MCF 10A (cell line): Measurements from ENCODE around the gene PWP2. TPM values are rescaled to one million over a fixed set of nuclear protein-coding genes. Genes with fewer than 3 reads are reported as not detected.
"Not testable (repeated sequence)": the region's sequence is repeated elsewhere in the genome, so short reads cannot be mapped to it uniquely, and the experiment has no call there.

Experiments
- Bru-seq: library from RNA; stranded (reverse); fragments of 400-500 nt; gene quantifications from one replicate; lab custom pipeline; 2021; lab: Mats Ljungman, UMichigan
- BruChase-seq, 2 experiments: library from RNA; stranded (reverse); fragments of 400-500 nt; gene quantifications; one replicate each; lab custom pipeline; 2021; lab: Mats Ljungman, UMichigan
- BruUV-seq: library from RNA; stranded (reverse); fragments of 400-500 nt; replicated peaks from 2 replicates; lab custom pipeline; 2021; lab: Mats Ljungman, UMichigan
- CTCF ChIA-PET: fragments of 300-600 bp; sonication (Branson Sonifier 250); formaldehyde crosslinking; extraction: SDS; loops from one replicate; lab custom pipeline; 2021; ENCODE audit warnings: antibody characterized with exemption, inconsistent platforms; lab: Yijun Ruan, JAX
- POLR2A ChIA-PET: fragments of 300-600, 350-650 bp; sonication (Branson Sonifier 250); formaldehyde crosslinking; extraction: SDS; loops from one replicate; lab custom pipeline; 2020; ENCODE audit warnings: antibody characterized with exemption, inconsistent platforms; lab: Yijun Ruan, JAX
- DNase-seq: peaks from one replicate; pipeline ENCODE4 v3.0.0-alpha.2; 2018; ENCODE audit not compliant: unreplicated experiment
- H3K27ac Mint-ChIP-seq: one replicate; pipeline ENCODE4 v1.8.0; 2022; ENCODE audit warnings: mild to moderate bottlenecking, low read depth, mixed read lengths; ENCODE audit not compliant: unreplicated experiment
- H3K27me3 Mint-ChIP-seq: one replicate; pipeline ENCODE4 v1.8.0; 2022; ENCODE audit warnings: mixed read lengths; ENCODE audit not compliant: insufficient read depth, unreplicated experiment
- H3K36me3 Mint-ChIP-seq: one replicate; pipeline ENCODE4 v1.8.0; 2022; ENCODE audit warnings: mild to moderate bottlenecking, moderate library complexity, mixed read lengths; ENCODE audit not compliant: insufficient read depth, unreplicated experiment
- H3K4me1 Mint-ChIP-seq: one replicate; pipeline ENCODE4 v1.8.0; 2022; ENCODE audit warnings: mixed read lengths; ENCODE audit not compliant: insufficient read depth, unreplicated experiment
- H3K4me3 Mint-ChIP-seq: one replicate; pipeline ENCODE4 v1.8.0; 2022; ENCODE audit warnings: mild to moderate bottlenecking, moderate library complexity, mixed read lengths; ENCODE audit not compliant: unreplicated experiment
- H3K9me3 Mint-ChIP-seq: one replicate; pipeline ENCODE4 v1.8.0; 2022; ENCODE audit warnings: mixed read lengths; ENCODE audit not compliant: unreplicated experiment
- intact Hi-C: fragments of 100-400 bp; cut with micrococcal nuclease; formaldehyde crosslinking; loops from 2 replicates; pipeline ENCODE4 v1.14.1; 2022
- long read RNA-seq: library from polyadenylated mRNA; stranded (forward); transcript quantifications from one replicate; pipeline ENCODE4 v2.0.0, GENCODE V29; 2022
- total RNA-seq: library from RNA; stranded (reverse); gene quantifications from 2 replicates; pipeline ENCODE4 v1.2.3, GENCODE V29; 2022
- TF ChIP-seq, protein P1 (sequence below): fragments of 200-600 bp; IDR thresholded peaks from one replicate; pipeline ENCODE4 v1.8.0; 2022; ENCODE audit warnings: antibody characterized with exemption, mild to moderate bottlenecking; ENCODE audit not compliant: unreplicated experiment

The PWP2 gene
- total RNA-seq (11.2 and 16.5 TPM in 2 replicates), Bru-seq, nascent RNA (percentile 32 among the genes with signal in this experiment), BruChase-seq, experiment 1, labeled RNA remaining after a 6-hour chase (percentile 40 among the genes with signal in this experiment), BruChase-seq, experiment 2, labeled RNA remaining after a 2-hour chase (percentile 39 among the genes with signal in this experiment)
- long read RNA-seq, transcript PWP2-201 (21 exons, 3,297 nt) = major isoform, 32 of 43 reads
- long read RNA-seq, partial matches to known transcripts = 5 of 43 reads
- long read RNA-seq, other reads (novel, unspliced or antisense) = 6 of 43 reads

DNA sequence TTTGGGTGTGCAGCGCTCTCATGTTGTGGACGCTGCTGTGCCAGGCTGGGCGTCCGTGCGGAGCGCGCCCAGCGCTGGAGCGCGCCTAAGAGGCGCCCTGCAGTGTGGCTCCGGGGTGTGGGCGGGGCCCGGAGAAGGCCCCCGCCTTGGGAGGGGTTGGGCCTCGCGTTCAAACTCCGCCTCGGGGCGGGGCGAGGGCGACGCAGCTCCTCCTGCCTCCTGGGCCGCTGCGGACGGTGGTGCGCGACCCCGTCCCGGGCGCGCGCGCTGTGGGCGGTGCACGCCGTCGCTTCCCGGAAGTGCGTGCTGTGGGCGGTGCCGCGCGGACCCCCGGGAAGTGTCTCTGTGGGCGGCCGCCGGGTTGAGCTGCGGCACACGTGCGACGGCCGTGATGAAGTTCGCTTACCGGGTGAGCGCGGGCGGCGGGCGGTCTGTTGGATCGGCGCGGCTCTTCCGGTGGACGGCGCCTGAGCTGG lies at the start of gene PWP2:
Gene PWP2, plus strand, starts transcription at position 374 of the 476 bp plus-strand sequence. Its CDS starts 18 bp downstream, at position 392.
- H3K9me3 Mint-ChIP-seq, BruUV-seq, H3K36me3 Mint-ChIP-seq, CTCF ChIA-PET, H3K4me1 Mint-ChIP-seq, POLR2A ChIA-PET, H3K27me3 Mint-ChIP-seq, intact Hi-C loops, H3K27ac Mint-ChIP-seq: not testable (repeated sequence)
- peak within 1 kb of the TSS; percentile 41 for H3K4me3 Mint-ChIP-seq
- DNase-seq = peak; percentile 22

DNA sequence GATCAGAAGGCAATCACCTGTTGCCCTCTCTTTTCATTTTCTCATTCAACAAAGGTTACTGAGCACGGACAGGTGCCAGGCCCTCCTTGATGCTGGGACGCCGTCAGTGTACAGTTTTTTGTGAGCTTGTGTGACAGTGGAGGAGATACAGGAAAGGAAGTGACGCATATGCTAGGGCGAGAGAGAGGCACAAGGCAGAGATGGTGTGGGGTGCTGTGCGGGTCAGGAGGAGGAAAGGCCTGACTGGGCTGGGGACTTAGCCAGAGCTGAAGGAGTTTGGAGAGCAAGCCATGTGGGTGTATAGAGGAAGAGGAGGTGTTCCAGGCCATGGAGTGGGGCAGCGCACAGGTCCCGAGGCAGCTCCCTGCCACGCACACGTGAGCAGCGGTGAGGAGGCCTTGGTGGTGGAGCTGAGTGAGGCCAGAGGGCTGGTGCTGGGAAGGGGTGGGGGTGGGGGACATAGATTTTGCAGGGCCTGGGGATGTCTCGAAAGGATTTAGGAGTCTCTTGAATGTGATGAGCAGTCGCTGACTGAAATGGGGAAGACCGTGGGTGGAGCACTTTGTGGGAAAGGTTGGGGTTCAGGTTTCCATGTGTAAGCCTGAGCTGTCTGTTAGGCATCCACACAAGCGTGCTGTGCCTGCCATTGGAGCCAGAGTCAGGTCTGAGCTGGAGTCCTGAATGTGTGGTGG lies 49.1 kb upstream of the PWP2 start:
- ChIA-PET POLR2A (no interaction called here), CTCF (no interaction called here)
- no peak for DNase-seq
- H3K36me3 Mint-ChIP-seq = peaks cover 36% of the 10 kb centered on the region
- intact Hi-C loops = no loop called here
- H3K4me3 Mint-ChIP-seq = no peak overlapping the region
- no peaks in the 10 kb centered on the region for H3K27me3 Mint-ChIP-seq
- H3K4me1 Mint-ChIP-seq = peaks cover 7% of the 10 kb centered on the region
- TF ChIP-seq, protein P1, sequence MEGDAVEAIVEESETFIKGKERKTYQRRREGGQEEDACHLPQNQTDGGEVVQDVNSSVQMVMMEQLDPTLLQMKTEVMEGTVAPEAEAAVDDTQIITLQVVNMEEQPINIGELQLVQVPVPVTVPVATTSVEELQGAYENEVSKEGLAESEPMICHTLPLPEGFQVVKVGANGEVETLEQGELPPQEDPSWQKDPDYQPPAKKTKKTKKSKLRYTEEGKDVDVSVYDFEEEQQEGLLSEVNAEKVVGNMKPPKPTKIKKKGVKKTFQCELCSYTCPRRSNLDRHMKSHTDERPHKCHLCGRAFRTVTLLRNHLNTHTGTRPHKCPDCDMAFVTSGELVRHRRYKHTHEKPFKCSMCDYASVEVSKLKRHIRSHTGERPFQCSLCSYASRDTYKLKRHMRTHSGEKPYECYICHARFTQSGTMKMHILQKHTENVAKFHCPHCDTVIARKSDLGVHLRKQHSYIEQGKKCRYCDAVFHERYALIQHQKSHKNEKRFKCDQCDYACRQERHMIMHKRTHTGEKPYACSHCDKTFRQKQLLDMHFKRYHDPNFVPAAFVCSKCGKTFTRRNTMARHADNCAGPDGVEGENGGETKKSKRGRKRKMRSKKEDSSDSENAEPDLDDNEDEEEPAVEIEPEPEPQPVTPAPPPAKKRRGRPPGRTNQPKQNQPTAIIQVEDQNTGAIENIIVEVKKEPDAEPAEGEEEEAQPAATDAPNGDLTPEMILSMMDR = no peak
- no peaks in the 10 kb centered on the region for H3K9me3 Mint-ChIP-seq
- no TSS peak for BruUV-seq
- no peak overlapping the region for H3K27ac Mint-ChIP-seq

DNA sequence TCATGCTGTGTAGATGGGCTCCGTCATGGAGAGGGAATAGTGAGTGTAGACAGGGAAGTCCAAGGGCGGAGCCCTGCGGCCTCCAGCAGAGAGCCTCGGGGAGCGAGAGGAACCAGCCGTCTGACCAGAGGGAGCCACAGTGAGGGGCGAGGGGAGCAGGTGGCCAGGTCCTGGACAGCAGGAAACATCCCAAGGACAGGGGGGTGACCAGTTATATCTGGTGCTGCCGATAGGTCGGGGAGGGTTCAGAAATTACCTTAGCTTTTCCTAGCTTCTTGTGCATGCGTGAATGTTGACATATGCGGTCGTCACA lies 48.6 kb upstream of the PWP2 start:
- Mint-ChIP-seq H3K27ac (no peak overlapping the region), H3K36me3 (peaks cover 36% of the 10 kb centered on the region), H3K4me1 (peaks cover 7% of the 10 kb centered on the region), H3K27me3 (no peaks in the 10 kb centered on the region), H3K9me3 (no peaks in the 10 kb centered on the region), H3K4me3 (no peak overlapping the region)
- intact Hi-C loops = no loop called here
- ChIA-PET CTCF (no interaction called here), POLR2A (no interaction called here)
- DNase-seq = no peak
- TF ChIP-seq, protein P1 = no peak
- BruUV-seq = no TSS peak

DNA sequence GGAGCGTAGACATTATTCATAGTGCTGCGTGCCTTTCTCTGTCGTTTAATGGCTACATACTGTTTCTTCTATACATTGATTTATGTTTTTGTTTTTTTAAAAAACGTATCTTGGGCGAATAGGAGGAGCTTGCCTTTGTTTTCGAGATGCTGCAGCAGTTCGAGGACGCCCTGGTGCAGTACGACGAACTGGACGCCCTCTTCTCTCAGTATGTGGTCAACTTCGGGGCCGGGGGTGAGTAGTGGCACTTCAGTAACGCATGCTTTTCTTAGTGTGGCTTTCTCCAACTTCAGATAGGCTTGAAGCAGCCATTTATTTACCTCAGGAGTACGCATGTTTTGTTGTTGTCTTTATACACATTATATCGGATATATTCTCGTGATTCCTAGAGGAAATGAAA lies 48.2 kb upstream of the PWP2 start:
- Mint-ChIP-seq H3K4me3 (no peak overlapping the region), H3K9me3 (no peaks in the 10 kb centered on the region), H3K36me3 (peaks cover 40% of the 10 kb centered on the region), H3K4me1 (peaks cover 7% of the 10 kb centered on the region), H3K27ac (no peak overlapping the region), H3K27me3 (no peaks in the 10 kb centered on the region)
- ChIA-PET CTCF (no interaction called here), POLR2A (no interaction called here)
- DNase-seq = no peak
- TF ChIP-seq, protein P1 = no peak
- BruUV-seq = no TSS peak
- intact Hi-C loops = no loop called here
